ENCODE measurements around the gene TARBP2. TPM values are rescaled to one million over a fixed set of nuclear protein-coding genes. Genes with fewer than 3 reads are reported as not detected.
A peak's percentile ranks its signal among the peaks of the same experiment; 100 is the strongest.

The TARBP2 gene
- total RNA-seq, 1 donor from 2014 or later = 41.2 TPM

DNA sequence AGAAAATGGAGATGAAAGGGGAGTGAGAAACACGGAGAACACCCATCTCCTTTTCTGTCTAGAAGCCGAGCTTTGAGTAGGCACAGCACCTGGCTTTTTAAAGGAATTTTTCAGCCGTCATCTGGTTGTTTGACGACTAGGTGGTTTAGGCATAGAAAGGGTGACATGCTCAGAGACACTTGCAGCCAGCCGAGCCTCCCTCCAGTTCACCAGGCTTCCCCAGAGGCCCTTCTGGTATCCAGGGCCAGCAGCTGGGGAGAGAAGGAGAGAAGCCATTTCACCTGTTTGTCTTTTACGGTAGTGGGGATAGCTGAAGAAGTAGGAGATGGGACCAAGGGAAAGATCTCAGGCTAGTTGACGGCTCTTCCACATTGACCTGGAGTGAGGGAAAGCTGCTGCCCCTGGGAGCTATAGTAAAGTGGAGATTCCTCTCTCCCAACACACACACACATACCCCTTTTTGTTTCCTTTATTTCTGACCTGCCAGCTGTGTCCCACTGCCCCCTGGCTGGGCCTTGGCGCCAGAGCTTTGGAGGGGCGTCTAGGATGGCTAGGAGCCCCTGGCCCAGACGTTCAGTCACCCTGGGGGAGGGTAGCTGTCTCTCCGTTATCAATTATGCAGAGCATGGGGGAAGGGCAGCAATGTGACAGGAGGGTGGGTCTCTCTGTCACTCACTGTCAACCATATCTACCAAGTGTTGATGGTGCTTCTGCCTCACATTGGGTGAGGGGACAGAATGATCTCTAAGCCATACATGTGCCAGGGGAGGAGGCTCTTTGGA, 7.3 kb upstream of the TARBP2 start:
- DNase-seq (ENCODE audit: low read depth in 2 of 2) = no peak

DNA sequence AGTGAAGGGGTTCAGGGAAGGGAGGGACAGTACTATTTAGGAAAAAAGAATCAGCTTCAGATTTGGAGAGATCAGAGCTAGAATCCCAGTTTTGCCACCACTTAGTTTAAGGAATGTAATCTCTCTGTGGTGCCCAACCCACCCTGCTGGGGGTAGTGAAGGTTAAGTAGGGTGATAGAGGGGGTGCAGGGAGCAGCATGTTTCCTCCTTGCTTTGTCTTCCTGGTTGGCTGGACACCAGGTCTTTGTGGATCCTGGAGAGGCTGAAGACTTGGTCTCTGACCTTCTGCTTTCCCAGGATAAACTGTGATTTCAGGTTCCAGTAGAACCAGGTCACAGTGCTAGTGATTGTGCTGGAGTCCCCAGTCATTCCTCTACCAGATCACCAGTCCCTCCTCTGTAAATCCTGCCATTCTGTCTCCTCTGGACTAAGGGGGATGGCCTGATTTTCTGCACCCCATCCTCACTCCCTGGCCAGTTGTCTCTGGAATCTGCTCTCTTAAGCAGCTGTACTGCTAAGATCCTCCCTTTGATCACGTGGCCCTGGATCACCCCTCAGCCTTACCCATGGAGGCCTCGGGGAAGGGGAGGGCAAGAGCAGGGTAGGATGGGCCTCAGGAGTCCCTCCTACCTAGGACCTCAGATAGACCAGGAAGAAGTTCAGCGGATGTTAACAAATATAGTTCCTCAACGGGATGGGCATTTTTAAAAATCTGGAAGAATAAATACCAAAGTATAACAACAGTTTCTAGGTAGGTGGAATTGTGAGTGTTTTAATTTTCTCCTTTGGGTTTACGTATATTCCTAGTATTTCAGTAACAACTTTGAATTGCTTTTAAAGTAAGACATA, 5.0 kb upstream of the TARBP2 start:
- no peak for DNase-seq (ENCODE audit: low read depth in 2 of 2)

- no peak for DNase-seq (ENCODE audit: low read depth in 2 of 2)
These were observed 4.4 kb upstream of the TARBP2 start for GRCh38 chr12:53496752-53497032.

GRCh38 chr12:53497461-53497860, 3.6 kb upstream of the TARBP2 start:
- no peak for DNase-seq (ENCODE audit: low read depth in 2 of 2)

GRCh38 chr12:53498235-53498630, 2.9 kb upstream of the TARBP2 start:
- DNase-seq (ENCODE audit: low read depth in 2 of 2) = no peak

GRCh38 chr12:53499266-53500141, 1.6 kb upstream of the TARBP2 start, which contains the start of gene MAP3K12:
Gene MAP3K12, minus strand, starts transcription at chr12:53499458. Its CDS starts 12,067 bp downstream, at chr12:53487391.
- DNase-seq (ENCODE audit: low read depth in 2 of 2) = peak in 1 of 2 donors; percentile 47

GRCh38 chr12:53500142-53500775, 824 bp upstream of the TARBP2 start:
- DNase-seq (ENCODE audit: low read depth in 2 of 2) = no peak

- no peak for DNase-seq (ENCODE audit: low read depth in 2 of 2)
These were observed 615 bp downstream of the TARBP2 start for GRCh38 chr12:53501615-53502181.

DNA sequence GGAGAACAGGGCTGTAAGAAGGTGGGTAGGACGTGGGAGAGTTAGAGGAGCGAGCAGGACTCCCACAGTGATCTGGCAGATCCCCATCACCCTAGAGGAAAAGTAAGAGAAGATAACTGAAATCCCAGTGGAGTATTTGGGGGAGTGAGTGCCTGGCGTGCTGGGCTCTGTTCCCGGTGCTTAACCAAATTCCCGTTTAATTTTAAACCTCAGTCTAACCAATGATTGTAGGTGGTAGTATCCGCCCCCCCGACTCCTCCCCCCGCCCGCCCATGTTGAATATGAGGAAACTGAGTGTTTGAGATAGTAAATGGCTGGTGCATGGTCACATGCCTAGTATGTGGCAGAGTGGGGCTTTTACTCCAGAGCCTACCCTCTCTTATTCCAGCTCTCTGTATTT, 1.2 kb downstream of the TARBP2 start:
- no peak for DNase-seq (ENCODE audit: low read depth in 2 of 2)

DNA sequence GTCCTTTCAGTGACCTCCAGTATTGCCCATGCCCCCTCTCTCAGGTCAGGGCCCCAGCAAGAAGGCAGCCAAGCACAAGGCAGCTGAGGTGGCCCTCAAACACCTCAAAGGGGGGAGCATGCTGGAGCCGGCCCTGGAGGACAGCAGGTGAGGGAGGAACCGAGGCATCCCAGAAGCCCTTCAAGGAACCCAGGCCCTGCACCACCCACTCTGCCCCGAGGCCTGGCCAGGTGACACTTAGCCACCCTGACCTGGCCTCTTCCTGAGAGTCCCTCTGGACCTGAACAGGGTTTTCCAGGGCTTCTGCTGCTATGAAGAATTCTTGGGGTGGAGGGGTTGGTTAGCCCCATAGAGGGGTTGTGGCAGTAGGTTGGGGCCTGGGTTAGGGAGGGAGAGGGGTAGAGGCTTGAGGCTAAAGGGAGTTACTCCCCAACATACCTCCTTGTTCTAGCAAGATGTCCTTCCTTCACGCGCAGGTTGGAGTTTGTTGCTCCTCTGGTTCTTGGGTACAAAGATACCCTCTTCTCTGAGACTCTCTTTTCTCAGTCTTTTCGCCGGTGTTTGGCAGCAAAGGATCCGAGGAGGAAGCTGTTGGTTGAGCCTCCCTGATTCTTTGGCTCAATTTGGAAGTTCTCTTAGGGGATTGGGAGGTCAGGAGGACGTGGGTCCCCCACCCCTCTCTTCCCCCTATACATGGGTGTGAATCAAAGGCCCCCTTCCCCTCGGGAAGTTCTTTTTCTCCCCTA, 2.1 kb downstream of the TARBP2 start:
- no peak for DNase-seq (ENCODE audit: low read depth in 2 of 2)

DNA sequence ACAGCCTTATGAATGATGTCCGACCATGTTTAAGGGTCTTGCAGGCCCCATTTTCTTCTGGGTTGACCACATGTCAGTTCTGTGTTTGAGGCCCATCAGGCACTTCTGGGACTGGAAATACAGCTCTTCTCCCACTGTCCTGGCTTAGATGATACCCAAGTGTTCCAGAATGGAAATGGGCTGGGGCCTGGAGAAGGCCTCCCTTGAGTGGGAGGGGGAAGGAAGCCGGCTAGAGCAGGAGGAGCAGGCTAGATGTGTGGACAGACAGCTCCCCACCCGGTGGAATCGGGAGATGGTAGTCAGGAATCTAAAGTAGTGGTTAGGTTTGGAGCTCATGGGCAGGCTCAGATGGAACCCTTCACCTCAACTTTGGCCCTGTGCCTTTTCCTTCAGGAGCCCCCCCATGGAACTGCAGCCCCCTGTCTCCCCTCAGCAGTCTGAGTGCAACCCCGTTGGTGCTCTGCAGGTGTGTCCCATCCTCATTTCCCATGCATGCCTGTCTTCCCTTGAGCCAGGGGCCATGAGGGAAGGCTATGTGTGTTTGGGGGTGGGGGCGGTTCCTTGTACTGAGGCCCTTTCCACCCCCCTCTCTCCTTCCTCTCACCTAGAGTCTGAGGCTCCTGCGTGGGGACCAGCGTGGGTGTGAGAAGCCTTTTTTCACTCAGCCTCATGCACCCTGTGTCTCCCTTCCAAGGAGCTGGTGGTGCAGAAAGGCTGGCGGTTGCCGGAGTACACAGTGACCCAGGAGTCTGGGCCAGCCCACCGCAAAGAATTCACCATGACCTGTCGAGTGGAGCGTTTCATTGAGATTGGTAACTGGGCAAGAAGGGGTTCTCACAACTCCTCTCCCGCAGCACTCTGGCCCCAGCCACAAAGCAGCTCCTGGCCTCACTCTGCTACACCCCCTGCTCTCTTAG, 3.2 kb downstream of the TARBP2 start:
- no peak for DNase-seq (ENCODE audit: low read depth in 2 of 2)

GRCh38 chr12:53505086-53505485, 4.0 kb downstream of the TARBP2 start:
- no peak for DNase-seq (ENCODE audit: low read depth in 2 of 2)

DNA sequence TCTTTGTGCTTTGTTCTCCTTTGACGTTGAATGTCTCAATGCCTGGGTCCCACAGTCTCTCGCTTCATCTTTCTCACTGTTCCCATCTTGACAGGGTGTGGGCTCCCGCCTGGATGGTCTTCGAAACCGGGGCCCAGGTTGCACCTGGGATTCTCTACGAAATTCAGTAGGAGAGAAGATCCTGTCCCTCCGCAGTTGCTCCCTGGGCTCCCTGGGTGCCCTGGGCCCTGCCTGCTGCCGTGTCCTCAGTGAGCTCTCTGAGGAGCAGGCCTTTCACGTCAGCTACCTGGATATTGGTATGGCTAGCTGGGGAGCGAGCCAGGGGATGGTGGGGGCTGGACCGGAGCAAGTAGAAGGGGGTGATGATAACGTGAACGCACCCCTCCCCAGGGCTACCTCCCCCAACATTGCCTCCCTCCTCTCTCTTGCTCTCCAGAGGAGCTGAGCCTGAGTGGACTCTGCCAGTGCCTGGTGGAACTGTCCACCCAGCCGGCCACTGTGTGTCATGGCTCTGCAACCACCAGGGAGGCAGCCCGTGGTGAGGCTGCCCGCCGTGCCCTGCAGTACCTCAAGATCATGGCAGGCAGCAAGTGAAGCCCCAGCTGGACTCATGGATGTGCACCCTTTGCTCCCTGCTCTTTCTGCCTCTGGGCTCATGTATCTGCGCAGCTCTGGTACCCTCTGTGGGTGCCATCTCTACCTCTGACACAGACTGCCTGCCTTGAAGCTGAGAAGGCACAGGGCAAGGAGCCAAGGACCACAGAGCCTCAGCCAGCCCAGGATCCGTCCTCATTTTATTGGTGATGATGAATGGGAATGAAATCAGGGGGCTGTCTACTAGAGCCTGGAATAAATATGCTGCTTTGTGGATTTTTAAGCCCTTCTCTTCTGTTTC, 4.7 kb downstream of the TARBP2 start:
- no peak for DNase-seq (ENCODE audit: low read depth in 2 of 2)

DNA sequence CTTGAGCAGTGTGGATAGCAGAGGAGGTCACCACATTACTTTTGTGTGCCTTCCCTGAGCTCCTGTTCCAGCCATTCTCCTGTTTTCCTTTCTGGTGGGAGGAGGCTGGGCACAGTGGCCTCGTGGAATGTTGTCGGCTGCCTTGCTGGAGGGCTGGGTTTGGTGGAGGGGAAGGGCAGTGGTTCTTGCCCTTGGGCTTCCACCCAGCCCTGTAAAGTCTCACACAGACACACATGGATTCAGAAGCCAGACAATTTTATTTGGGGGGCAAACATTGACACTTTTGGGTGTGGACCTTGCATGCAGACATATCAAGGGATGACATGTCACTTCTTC, 5.3 kb downstream of the TARBP2 start:
- DNase-seq (ENCODE audit: low read depth in 2 of 2) = no peak

DNA sequence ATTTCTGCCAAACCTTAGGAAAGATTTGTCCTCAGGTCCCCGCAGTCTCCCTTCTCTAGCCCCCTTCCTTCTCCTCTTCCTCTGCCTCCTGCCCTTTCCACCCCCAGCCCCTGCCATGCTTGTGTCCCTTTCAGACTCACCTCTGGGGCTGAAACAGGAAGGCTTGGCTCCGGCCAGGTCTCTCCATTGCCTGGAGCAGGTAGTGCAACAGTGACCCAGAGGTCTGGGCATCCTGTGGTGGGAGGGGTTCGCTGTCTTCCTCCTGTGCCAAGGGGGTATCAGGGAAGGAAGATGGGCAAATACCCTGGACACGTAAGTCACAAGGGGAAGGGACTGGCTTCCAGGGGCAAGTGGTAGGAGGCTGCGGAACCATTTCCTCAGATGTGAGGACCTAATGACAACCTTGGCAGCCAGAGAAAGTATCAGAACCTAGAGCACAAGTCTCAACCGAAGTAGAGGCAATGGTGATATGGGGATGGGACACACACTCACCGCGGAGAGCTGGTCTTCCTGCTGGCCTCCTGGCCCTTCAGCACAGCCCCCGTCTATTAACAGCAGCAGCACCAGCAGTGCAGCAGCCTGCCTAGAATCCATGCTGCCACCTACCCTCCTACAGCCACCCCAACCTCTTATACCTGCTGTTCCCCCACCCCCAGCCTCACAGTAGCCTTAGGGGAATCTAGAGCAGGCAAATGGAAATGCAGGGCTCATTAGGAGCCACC, 6.0 kb downstream of the TARBP2 start, which contains the start of gene NPFF:
TSS of gene NPFF (minus strand) at position 604 of the 722 bp plus-strand sequence. CDS start at position 594, 10 bp downstream.
- no peak for DNase-seq (ENCODE audit: low read depth in 2 of 2)

DNA sequence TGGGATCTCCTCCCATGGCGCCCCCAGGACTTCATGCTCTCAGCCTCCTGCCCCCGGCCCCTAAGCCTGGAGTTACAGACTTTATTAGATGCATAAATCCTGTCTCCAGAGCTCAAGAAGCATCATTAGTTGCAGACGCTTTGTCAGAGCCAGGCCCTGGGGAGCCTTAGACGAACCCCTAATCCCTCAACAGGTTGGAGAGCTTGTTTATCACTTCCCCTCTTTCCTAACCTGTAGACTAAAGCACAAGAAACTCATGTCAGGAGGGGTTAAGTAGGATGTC, 6.5 kb downstream of the TARBP2 start:
- DNase-seq (ENCODE audit: low read depth in 2 of 2) = no peak

DNA sequence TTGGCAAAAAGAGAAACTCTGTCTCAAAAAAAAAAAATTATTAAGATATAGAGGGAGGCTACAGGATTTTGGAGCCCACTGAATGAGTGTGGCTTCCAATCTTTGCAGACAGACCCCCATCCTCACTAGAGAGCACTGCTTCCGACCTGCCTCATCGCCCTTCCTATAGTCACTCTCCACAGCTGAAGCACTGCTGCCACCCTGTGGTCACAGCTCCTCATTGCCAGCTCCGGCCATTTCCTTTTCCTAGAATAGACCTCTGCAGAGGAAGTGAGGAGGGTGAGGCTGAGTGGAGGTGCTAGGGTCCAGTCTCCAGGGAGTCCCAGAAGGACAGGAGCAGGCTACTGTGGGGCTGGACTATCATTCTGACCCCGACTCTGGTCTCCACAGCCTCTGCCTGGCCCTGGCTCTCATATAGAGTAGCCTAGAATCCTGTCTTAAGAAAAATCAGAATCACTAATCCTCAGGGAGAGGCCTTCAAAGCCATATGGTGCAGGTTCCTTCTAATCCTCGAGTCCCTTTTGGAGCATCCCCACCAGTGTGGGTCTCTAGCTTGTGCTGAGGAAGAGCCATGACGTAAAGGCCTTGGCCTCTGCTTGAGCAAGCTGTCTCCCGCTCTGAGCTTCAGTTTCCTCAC, 7.6 kb downstream of the TARBP2 start:
- peak; percentile 61 to 79 for DNase-seq (ENCODE audit: low read depth in 2 of 2)

Measured in dermis microvascular lymphatic vessel endothelial cell (primary cell).